ENCODE measurements around the gene CHAD.

CHAD gene

DNA sequence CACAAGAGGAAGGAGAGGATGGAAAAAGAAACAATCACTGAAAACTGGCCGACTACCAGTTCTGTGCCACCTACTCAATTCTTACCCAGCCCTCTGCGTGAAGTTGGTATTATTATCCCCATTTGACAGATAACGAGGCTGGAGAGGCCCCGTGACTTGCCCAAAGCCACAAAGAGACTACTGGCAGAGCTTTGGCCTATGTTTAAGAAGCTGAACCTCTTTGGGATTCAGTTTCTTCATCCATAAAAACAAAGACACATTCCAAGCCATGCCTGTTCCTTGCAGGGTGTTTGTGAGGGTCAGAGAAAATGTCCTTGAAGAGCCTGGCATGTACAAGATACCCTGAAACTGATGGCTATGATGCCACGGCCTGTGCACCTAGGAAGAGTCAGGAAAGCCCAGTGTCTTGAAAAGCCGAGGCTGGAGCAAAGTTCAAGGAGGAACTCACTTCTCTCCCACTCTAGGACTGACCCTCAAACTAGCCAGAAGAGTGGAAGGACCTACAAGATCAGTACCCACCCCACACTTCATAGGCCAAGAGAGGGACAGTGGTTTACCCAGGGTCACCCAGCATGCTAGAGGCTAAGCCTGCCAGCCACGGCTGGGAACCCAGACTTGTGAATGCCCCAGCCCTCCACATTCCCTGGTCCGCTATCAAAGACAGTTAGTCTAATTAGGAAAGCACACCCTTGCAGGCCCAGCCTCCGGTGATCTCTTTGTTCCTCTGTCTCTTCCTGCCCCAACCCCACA is 44.3 kb downstream of the CHAD start:
- Histone ChIP-seq H3K4me3 (ENCODE audit: low read length, poor library complexity, severe bottlenecking) (peak overlapping the region; percentile 82), H3K36me3 (ENCODE audit: insufficient read depth, low read length) (no peaks in the 10 kb centered on the region), H3K9me3 (ENCODE audit: insufficient read depth, low read depth, low read length) (no peaks in the 10 kb centered on the region), H3K9ac (ENCODE audit: low read depth, low read length, poor library complexity, severe bottlenecking) (peak overlapping the region; percentile 84), H3F3A (ENCODE audit: low read depth) (peaks cover 15% of the 10 kb centered on the region), H3K79me2 (ENCODE audit: insufficient read depth, low read length) (peaks cover 38% of the 10 kb centered on the region), H3K27me3 (ENCODE audit: insufficient read depth, low read length, poor library complexity, severe bottlenecking) (no peaks in the 10 kb centered on the region), H3K9me2 (replicated peaks; ENCODE audit: low read depth, low read length) (no peaks in the 10 kb centered on the region), H3K4me2 (ENCODE audit: low read depth, low read length, poor library complexity, severe bottlenecking) (peak overlapping the region; percentile 94), H2AFZ (ENCODE audit: low read length) (no peak overlapping the region), H4K20me1 (ENCODE audit: insufficient read depth, low read length, poor library complexity, severe bottlenecking) (no peaks in the 10 kb centered on the region), H3K4me1 (ENCODE audit: insufficient read depth, low read length, poor library complexity, severe bottlenecking) (peaks cover 53% of the 10 kb centered on the region)
- TF ChIP-seq CTCF (conservative IDR thresholded peaks at IDR 0.05; ENCODE audit: low read length) (no peak), EZH2phosphoT487 (IDR thresholded peaks at IDR 0.05; ENCODE audit: borderline replicate concordance) (no peak)

DNA sequence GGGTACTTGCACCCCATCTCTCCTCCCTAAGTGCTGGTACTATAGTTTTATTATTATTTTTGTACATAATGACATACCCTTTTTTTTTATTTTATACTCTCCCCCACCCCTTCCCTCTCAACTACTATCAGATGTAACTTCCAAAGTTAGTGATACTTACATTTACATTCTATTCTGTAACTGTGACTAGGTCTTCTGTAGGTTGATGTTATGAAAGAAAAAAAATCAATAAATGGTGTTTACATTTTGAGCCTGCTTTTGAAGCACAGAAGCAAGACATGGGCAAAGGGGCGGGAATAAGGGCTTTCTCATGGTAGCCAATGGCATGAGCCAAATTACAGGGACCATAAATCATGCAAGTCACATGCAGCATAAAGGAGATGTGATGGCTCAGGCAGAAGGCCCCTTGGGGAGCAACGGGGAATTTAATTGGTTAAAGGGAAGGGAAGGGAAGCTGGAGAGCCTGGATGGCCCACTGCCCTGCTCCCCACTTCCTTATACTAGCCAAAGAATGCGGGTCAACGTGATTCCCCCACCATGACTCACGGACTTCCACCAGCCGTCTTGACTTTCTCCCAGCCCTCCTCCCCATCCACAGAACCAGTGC is 45.0 kb downstream of the CHAD start:
- Histone ChIP-seq H3K9me3 (ENCODE audit: insufficient read depth, low read depth, low read length) (no peaks in the 10 kb centered on the region), H2AFZ (ENCODE audit: low read length) (no peak overlapping the region), H3K9me2 (replicated peaks; ENCODE audit: low read depth, low read length) (no peaks in the 10 kb centered on the region), H3K4me3 (ENCODE audit: low read length, poor library complexity, severe bottlenecking) (peak overlapping the region; percentile 82), H3F3A (ENCODE audit: low read depth) (peaks cover 15% of the 10 kb centered on the region), H4K20me1 (ENCODE audit: insufficient read depth, low read length, poor library complexity, severe bottlenecking) (no peaks in the 10 kb centered on the region), H3K36me3 (ENCODE audit: insufficient read depth, low read length) (no peaks in the 10 kb centered on the region), H3K4me2 (ENCODE audit: low read depth, low read length, poor library complexity, severe bottlenecking) (peak overlapping the region; percentile 94), H3K9ac (ENCODE audit: low read depth, low read length, poor library complexity, severe bottlenecking) (no peak overlapping the region), H3K79me2 (ENCODE audit: insufficient read depth, low read length) (peaks cover 30% of the 10 kb centered on the region), H3K4me1 (ENCODE audit: insufficient read depth, low read length, poor library complexity, severe bottlenecking) (peaks cover 53% of the 10 kb centered on the region), H3K27me3 (ENCODE audit: insufficient read depth, low read length, poor library complexity, severe bottlenecking) (no peaks in the 10 kb centered on the region)
- TF ChIP-seq EZH2phosphoT487 (IDR thresholded peaks at IDR 0.05; ENCODE audit: borderline replicate concordance) (no peak), CTCF (conservative IDR thresholded peaks at IDR 0.05; ENCODE audit: low read length) (no peak)

GRCh38 chr17:50422738-50423137 is 45.9 kb downstream of the CHAD start:
- no peak overlapping the region for H2AFZ ChIP-seq (ENCODE audit: low read length)
- no peaks in the 10 kb centered on the region for H3K9me3 ChIP-seq (ENCODE audit: insufficient read depth, low read depth, low read length)
- H3K4me3 ChIP-seq (ENCODE audit: low read length, poor library complexity, severe bottlenecking): no peak overlapping the region
- no peaks in the 10 kb centered on the region for H3K9me2 ChIP-seq (replicated peaks; ENCODE audit: low read depth, low read length)
- TF ChIP-seq EZH2phosphoT487 (IDR thresholded peaks at IDR 0.05; ENCODE audit: borderline replicate concordance) (no peak), CTCF (conservative IDR thresholded peaks at IDR 0.05; ENCODE audit: low read length) (no peak)
- peaks cover 15% of the 10 kb centered on the region for H3F3A ChIP-seq (ENCODE audit: low read depth)
- H3K36me3 ChIP-seq (ENCODE audit: insufficient read depth, low read length): no peaks in the 10 kb centered on the region
- H3K4me2 ChIP-seq (ENCODE audit: low read depth, low read length, poor library complexity, severe bottlenecking): no peak overlapping the region
- no peak overlapping the region for H3K9ac ChIP-seq (ENCODE audit: low read depth, low read length, poor library complexity, severe bottlenecking)
- H3K4me1 ChIP-seq (ENCODE audit: insufficient read depth, low read length, poor library complexity, severe bottlenecking): peaks cover 49% of the 10 kb centered on the region
- H3K79me2 ChIP-seq (ENCODE audit: insufficient read depth, low read length): peaks cover 24% of the 10 kb centered on the region
- H4K20me1 ChIP-seq (ENCODE audit: insufficient read depth, low read length, poor library complexity, severe bottlenecking): no peaks in the 10 kb centered on the region
- no peaks in the 10 kb centered on the region for H3K27me3 ChIP-seq (ENCODE audit: insufficient read depth, low read length, poor library complexity, severe bottlenecking)
